ENCODE data around the gene EIF3B.
"Not testable (repeated sequence)": the region's sequence is repeated elsewhere in the genome, so short reads cannot be mapped to it uniquely, and the experiment has no call there.

The EIF3B gene

DNA sequence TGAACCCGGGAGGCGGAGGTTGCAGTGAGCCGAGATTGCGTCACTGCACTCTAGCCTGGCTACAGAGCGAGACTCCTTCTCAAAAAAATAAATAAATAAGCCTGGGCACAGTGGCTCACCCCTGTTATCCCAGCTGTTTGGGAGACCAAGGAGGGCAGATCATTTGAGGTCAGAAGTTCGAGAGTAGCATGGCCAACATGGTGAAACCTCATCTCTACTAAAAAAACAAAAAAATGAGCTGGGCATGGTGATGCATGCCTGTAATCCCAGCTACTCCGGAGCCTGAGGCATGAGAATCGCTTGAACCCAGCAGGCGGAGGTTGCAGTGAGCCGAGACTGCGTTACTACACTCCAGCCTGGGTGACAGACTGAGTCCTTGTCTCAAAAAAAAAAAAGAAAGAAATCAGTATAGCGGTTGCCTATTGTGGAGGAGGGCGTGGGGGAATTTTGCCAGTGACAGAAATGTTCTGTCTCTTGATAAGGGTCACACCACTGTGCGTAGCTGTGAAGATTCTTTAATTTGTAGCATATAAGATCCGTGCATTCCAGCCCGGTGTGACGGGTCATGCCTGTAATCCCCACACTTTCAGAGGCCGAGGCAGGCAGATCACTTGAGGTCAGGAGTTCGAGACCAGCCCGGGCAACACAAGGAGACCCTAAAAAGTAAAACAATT is 17.9 kb upstream of the EIF3B start:
- DNase-seq (ENCODE audit: insufficient read length, low spot score) (no peak), FAIRE-seq (no peak)

DNA sequence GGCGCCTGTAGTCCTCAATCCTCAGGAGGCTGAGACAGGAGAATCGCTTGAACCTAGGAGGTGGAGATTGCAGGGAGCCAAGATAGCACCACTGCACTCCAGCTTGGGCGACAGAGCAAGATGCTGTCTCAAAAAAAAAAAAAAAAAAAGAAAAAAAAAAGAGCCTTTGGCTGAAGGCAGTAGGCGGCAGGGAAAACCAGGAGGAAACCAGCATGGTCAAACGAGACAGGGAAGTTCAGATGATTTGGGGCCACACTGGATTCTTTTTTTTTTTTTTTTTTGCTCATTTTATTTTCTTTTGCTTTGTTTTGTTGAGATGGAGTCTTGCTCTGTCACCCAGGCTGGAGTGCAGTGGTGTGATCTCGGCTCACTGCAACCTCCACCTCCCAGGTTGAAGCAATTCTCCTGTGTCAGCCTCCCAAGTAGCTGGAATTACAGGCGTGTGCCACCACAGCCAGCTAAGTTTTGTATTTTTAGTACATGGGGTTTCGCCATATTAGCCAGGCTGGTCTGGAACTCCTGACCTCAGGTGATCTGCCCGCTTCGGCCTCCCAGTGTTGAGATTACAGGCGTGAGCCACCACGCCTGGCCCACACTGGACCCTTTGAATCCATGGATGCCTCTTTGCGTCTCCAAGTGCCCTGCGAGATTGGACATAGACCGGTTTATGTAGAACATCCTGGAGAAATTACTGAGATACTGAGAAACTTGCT is 7.1 kb upstream of the EIF3B start:
- not testable (repeated sequence) for FAIRE-seq; DNase-seq (ENCODE audit: insufficient read length, low spot score)

DNA sequence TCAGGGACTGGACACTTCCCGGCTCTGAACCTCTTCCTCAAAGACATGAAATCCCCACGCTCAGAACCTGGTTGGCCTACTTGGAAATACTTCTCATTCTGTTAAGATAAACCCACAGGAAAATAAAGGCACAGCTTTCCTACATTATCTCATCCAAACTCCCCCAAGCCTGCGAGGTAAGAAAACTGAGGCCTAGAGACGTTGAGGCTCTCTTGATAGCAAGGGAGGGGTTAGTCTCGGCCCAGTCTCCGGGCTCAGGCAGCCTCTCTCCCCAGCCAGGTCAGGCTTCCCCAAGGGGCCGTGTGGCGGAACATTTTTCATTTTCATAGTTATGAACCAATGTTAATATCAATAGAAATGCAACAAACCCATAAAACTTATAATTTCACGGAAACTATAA is 4.6 kb upstream of the EIF3B start:
- DNase-seq (ENCODE audit: insufficient read length, low spot score) (no peak), FAIRE-seq (no peak)

DNA sequence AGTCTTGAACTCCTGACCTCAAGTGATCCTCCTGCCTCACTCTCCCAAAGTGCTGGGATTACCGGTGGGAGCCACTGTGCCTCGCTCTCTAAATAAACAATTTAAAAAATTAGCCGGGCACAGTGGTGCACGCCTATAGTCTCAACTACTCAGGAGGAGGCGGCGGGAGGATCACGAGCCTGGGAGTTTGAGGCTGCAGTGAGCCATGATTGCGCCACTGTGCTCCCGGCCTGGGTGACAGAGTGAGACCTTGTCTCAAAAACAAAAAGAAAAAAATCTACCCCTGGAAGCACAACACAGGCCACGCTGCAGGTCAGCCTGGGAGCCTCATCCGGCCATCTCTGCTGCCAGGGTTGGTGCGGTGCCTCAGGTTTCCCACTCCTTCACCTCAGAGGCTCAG is 3.8 kb upstream of the EIF3B start:
- FAIRE-seq: no peak

DNA sequence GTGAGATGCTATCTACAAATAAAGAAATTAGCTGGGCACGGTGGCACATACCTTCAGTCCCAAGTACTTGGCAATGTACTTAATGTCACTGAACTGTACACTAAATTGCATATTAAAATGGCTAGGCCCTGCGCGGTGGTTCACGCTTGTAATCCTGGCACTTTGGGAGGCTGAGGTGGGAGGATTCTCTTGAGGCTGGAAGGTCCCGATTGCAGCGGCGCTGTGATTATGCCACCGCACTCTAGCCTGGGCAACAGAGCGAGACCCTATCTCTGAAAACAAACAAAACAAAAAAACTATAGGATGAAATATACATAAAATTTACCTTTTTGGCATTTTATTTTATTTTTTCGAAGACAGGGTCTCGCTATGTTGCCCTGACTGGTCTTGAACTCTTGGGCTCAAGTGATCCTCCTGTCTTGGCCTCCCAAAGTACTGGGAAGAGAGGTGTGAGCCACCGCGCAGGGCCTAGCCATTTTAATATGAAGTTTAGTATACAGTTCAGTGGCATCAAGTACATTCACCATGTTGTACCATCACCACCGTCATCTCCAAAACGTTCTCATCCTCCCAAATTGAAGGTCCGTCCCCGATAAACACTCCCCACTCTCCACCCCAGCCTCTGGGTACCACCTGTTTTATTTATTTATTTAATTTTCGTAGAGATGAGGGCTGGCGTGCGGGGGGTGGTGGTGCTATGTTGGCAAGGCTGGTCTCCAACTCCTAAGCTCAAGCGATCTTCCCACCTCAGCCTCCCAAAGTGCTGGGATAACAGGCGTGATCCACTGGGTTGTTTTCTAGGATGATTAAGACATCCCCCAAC is 1.3 kb upstream of the EIF3B start:
- DNase-seq (ENCODE audit: insufficient read length, low spot score) (no peak), FAIRE-seq (no peak)

More for the DNA sequence above, 3.8 kb upstream of the EIF3B start:
- no peak for DNase-seq (ENCODE audit: insufficient read length, low spot score)

GRCh38 chr7:2353936-2354185 is 766 bp upstream of the EIF3B start:
- peak; percentile 66 for FAIRE-seq
- DNase-seq (ENCODE audit: insufficient read length, low spot score): peak; percentile 99

DNA sequence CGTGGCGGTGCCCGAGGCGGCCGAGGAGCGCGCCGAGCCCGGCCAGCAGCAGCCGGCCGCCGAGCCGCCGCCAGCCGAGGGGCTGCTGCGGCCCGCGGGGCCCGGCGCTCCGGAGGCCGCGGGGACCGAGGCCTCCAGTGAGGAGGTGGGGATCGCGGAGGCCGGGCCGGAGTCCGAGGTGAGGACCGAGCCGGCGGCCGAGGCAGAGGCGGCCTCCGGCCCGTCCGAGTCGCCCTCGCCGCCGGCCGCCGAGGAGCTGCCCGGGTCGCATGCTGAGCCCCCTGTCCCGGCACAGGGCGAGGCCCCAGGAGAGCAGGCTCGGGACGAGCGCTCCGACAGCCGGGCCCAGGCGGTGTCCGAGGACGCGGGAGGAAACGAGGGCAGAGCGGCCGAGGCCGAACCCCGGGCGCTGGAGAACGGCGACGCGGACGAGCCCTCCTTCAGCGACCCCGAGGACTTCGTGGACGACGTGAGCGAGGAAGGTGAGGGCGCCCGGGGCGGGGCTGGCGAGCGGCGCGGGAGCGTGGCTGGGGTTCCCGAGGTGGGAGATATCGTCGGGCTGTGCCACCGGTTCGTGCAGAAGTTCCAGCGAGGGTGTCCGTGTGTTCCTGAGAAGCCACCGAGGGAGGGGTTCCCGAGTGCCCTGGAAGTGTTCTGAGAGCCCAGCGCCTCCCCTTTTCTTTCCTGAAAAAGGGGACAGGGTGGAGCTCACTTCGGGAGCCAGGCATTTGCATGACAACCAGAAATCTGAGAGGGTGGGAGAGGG is 495 bp downstream of the EIF3B start:
- peak; percentile 34 for DNase-seq (ENCODE audit: insufficient read length, low spot score)
- FAIRE-seq: no peak

GRCh38 chr7:2355705-2356008 is 1.0 kb downstream of the EIF3B start:
- peak; percentile 34 for DNase-seq (ENCODE audit: insufficient read length, low spot score)
- no peak for FAIRE-seq

GRCh38 chr7:2357165-2357564 is 2.5 kb downstream of the EIF3B start:
- FAIRE-seq (no peak), DNase-seq (ENCODE audit: insufficient read length, low spot score) (no peak)

GRCh38 chr7:2357571-2357970 is 2.9 kb downstream of the EIF3B start:
- DNase-seq (ENCODE audit: insufficient read length, low spot score) (no peak), FAIRE-seq (no peak)

- DNase-seq (ENCODE audit: insufficient read length, low spot score) (no peak), FAIRE-seq (no peak)
Observed at GRCh38 chr7:2358968-2359527, 4.4 kb downstream of the EIF3B start.

- no peak for DNase-seq (ENCODE audit: insufficient read length, low spot score)
- FAIRE-seq: no peak
Observed at GRCh38 chr7:2359610-2360009, 5.0 kb downstream of the EIF3B start.

- DNase-seq (ENCODE audit: insufficient read length, low spot score): no peak
- no peak for FAIRE-seq
Observed at GRCh38 chr7:2360796-2361195, 6.2 kb downstream of the EIF3B start.

DNA sequence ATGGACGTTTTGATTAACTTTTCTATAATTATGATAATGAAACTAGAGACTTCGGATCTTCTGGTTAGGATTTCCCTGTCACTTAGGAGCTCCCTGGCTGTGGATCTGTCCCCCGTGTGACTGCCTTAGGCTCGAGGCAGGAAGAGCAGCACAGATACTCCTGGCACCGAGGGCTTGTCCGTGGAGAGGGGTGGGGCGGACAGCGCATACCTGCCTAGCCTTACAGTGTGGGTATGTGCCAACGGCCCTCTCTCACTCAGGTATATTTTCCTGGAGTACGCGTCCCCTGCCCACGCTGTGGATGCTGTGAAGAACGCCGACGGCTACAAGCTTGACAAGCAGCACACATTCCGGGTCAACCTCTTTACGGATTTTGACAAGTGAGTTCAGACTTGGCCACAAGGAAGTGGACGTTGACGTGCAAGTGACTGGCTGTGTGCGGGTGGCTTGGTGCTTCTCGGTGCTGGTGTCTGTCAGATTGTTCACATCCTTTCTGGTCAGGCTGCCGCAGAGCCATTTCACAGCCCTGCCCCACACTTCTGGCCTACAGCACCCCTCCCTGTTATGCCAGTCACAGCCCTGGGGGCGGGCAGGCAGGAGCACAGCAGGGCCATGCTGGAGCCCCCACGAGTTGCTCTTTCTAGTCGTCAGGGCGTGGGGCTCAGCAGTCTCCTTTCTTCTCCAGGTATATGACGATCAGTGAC is 7.9 kb downstream of the EIF3B start:
- DNase-seq (ENCODE audit: insufficient read length, low spot score): no peak
- FAIRE-seq: no peak

GRCh38 chr7:2369139-2369538 is 14.5 kb downstream of the EIF3B start:
- no peak for DNase-seq (ENCODE audit: insufficient read length, low spot score)
- FAIRE-seq: peak; percentile 13

GRCh38 chr7:2371329-2371728 is 16.7 kb downstream of the EIF3B start:
- FAIRE-seq (no peak), DNase-seq (ENCODE audit: insufficient read length, low spot score) (no peak)

GRCh38 chr7:2372724-2373123 is 18.1 kb downstream of the EIF3B start:
- no peak for FAIRE-seq

GRCh38 chr7:2373124-2373556 is 18.5 kb downstream of the EIF3B start:
- DNase-seq (ENCODE audit: insufficient read length, low spot score) (no peak), FAIRE-seq (no peak)

More at GRCh38 chr7:2372724-2373123, 18.1 kb downstream of the EIF3B start:
- no peak for DNase-seq (ENCODE audit: insufficient read length, low spot score)

DNA sequence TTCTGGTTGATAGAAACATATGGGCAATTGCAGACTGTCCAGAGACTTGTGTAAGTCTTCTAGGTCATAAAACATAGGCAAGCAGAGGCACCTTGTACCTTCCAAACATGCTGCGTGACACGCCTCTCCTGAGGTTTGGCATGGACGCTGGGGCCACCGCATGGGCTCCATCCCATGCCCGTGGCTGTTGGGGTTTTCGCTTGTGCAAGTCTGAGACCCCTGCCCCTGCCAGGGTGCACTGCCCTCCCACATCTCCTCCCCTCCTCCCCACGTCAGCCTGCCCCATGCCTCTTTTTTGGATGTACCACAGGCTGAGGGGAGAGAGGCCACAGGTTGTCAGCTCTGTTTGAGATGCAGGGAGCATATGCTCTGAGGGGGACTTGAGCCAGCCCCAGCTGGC is 19.0 kb downstream of the EIF3B start:
- DNase-seq (ENCODE audit: insufficient read length, low spot score) (no peak), FAIRE-seq (no peak)

DNA sequence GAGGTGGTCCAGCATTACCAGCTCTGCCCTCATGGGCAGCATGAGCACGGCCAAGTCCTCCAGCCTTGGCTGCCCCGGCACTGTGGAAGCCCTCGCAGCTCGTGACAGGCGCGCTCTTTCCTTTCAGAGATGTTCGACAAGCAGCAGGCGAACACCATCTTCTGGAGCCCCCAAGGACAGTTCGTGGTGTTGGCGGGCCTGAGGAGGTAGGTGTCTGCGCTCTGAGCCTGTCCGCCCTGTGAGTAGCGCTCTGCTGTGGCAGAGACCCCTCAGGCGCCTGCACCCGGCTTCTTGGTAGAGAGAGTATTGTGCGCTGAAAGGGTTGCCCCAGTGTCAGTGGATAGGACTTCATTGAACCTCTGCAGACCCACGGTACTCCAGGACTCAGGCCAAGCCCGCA is 19.8 kb downstream of the EIF3B start:
- FAIRE-seq (no peak), DNase-seq (ENCODE audit: insufficient read length, low spot score) (no peak)
